ENCODE measurements around the gene DGAT2. TPM values are rescaled to one million over a fixed set of nuclear protein-coding genes. Genes with fewer than 3 reads are reported as not detected.

DGAT2 gene
- total RNA-seq, 1 experiment from 2014 or later, result 6.5 TPM

GRCh38 chr11:75778962-75779361, 10.4 kb downstream of the DGAT2 start:
- Histone ChIP-seq H3K4me2 (no peak overlapping the region), H2AFZ (no peak overlapping the region), H3K27ac (no peak overlapping the region), H3F3A (ENCODE audit: insufficient read depth, low read depth) (peaks cover 23% of the 10 kb centered on the region), H4K20me1 (ENCODE audit: insufficient read depth) (no peaks in the 10 kb centered on the region), H3K9me2 (ENCODE audit: insufficient read depth) (no peaks in the 10 kb centered on the region), H3K4me3 (no peak overlapping the region), H3K79me2 (ENCODE audit: low read depth) (peaks cover 17% of the 10 kb centered on the region), H3K27me3 (ENCODE audit: insufficient read depth, low read depth) (no peaks in the 10 kb centered on the region), H3K9me3 (ENCODE audit: insufficient read depth, low read depth) (no peaks in the 10 kb centered on the region), H3K4me1 (replicated peaks; ENCODE audit: insufficient read depth) (peaks cover 51% of the 10 kb centered on the region), H3K36me3 (ENCODE audit: low read depth) (no peaks in the 10 kb centered on the region)
- intact Hi-C loops (cut with micrococcal nuclease; ENCODE audit: unreplicated experiment), result no loop called here
- TF ChIP-seq CTCF (conservative IDR thresholded peaks at IDR 0.05) (no peak), EZH2 (IDR thresholded peaks at IDR 0.05; ENCODE audit: low read depth) (no peak)
- no TSS peak for BruUV-seq (replicated peaks)
- CTCF ChIA-PET, result no interaction called here
- POLR2A ChIA-PET (ENCODE audit: unreplicated experiment), result no interaction called here
- DNase-seq, result no peak

- CTCF ChIA-PET, result no interaction called here
- intact Hi-C loops (cut with micrococcal nuclease; ENCODE audit: unreplicated experiment), result no loop called here
- peaks cover 50% of the 10 kb centered on the region for H3K4me1 ChIP-seq (replicated peaks; ENCODE audit: insufficient read depth)
- H3K4me3 ChIP-seq, result no peak overlapping the region
- TF ChIP-seq CTCF (conservative IDR thresholded peaks at IDR 0.05) (no peak), EZH2 (IDR thresholded peaks at IDR 0.05; ENCODE audit: low read depth) (no peak)
- H3K9me3 ChIP-seq (ENCODE audit: insufficient read depth, low read depth), result no peaks in the 10 kb centered on the region
- BruUV-seq (replicated peaks), result no TSS peak
- no peak overlapping the region for H3K4me2 ChIP-seq
- H3K36me3 ChIP-seq (ENCODE audit: low read depth), result no peaks in the 10 kb centered on the region
- DNase-seq, result no peak
- no peak overlapping the region for H2AFZ ChIP-seq
- POLR2A ChIA-PET (ENCODE audit: unreplicated experiment), result no interaction called here
- H3K9me2 ChIP-seq (ENCODE audit: insufficient read depth), result no peaks in the 10 kb centered on the region
- H3F3A ChIP-seq (ENCODE audit: insufficient read depth, low read depth), result peaks cover 23% of the 10 kb centered on the region
- H3K27me3 ChIP-seq (ENCODE audit: insufficient read depth, low read depth), result no peaks in the 10 kb centered on the region
- H3K79me2 ChIP-seq (ENCODE audit: low read depth), result peaks cover 9% of the 10 kb centered on the region; the same call in 1 of the 2 replicates
- no peaks in the 10 kb centered on the region for H4K20me1 ChIP-seq (ENCODE audit: insufficient read depth)
- H3K27ac ChIP-seq, result no peak overlapping the region
Observed at GRCh38 chr11:75779960-75780359, 11.4 kb downstream of the DGAT2 start.

GRCh38 chr11:75780888-75781287, 12.3 kb downstream of the DGAT2 start:
- H3F3A ChIP-seq (ENCODE audit: insufficient read depth, low read depth), result peaks cover 23% of the 10 kb centered on the region
- CTCF ChIA-PET, result no interaction called here
- no peak overlapping the region for H3K27ac ChIP-seq
- DNase-seq, result no peak
- TF ChIP-seq CTCF (conservative IDR thresholded peaks at IDR 0.05) (no peak), EZH2 (IDR thresholded peaks at IDR 0.05; ENCODE audit: low read depth) (no peak)
- H3K36me3 ChIP-seq (ENCODE audit: low read depth), result no peaks in the 10 kb centered on the region
- H3K9me2 ChIP-seq (ENCODE audit: insufficient read depth), result no peaks in the 10 kb centered on the region
- H3K4me3 ChIP-seq, result no peak overlapping the region
- no peak overlapping the region for H3K4me2 ChIP-seq
- POLR2A ChIA-PET (ENCODE audit: unreplicated experiment), result no interaction called here
- no peak overlapping the region for H2AFZ ChIP-seq
- intact Hi-C loops (cut with micrococcal nuclease; ENCODE audit: unreplicated experiment), result no loop called here
- H3K79me2 ChIP-seq (ENCODE audit: low read depth), result 0 out of 2 replicates have a peak, but pooled peaks cover 6% of the 10 kb centered on the region
- H3K4me1 ChIP-seq (replicated peaks; ENCODE audit: insufficient read depth), result peaks cover 50% of the 10 kb centered on the region
- H4K20me1 ChIP-seq (ENCODE audit: insufficient read depth), result no peaks in the 10 kb centered on the region
- H3K9me3 ChIP-seq (ENCODE audit: insufficient read depth, low read depth), result no peaks in the 10 kb centered on the region
- BruUV-seq (replicated peaks), result no TSS peak
- H3K27me3 ChIP-seq (ENCODE audit: insufficient read depth, low read depth), result no peaks in the 10 kb centered on the region
